Sciatic nerve (tissue), 2 donors: Measurements from ENCODE around the gene OR5K3. TPM values are rescaled to one million over a fixed set of nuclear protein-coding genes. Genes with fewer than 3 reads are reported as not detected.
"Not testable (repeated sequence)": the region's sequence is repeated elsewhere in the genome, so short reads cannot be mapped to it uniquely, and the experiment has no call there.

ENCODE experiments used
- ATAC-seq: fragments of 200-7000 bp; cut with Tn5 transposase; one replicate; pipeline ENCODE4 v1.9.1; 2020; ENCODE audit warnings: mild to moderate bottlenecking, moderate library complexity
- DNase-seq: peaks from one replicate; pipeline ENCODE4 v3.0.0-alpha.2; 2020; ENCODE audit warnings: low spot score
- intact Hi-C: fragments of 100-400 bp; cut with DNase I; formaldehyde crosslinking; loops from one replicate; pipeline ENCODE4 v1.14.2; 2022
- total RNA-seq: library from RNA; stranded (reverse); fragmentation: NEBNext Ultra II Directional; extraction: Animal tissue kit (Norgen Biotek cat#: 25700); gene quantifications from one replicate; pipeline ENCODE4 v1.2.1, GENCODE V29; 2021
- donor health status: DM: no; HTN: no; CAD: no.
- donor health status: DM: no; HTN: no; CAD: no.

The OR5K3 gene, protein sequence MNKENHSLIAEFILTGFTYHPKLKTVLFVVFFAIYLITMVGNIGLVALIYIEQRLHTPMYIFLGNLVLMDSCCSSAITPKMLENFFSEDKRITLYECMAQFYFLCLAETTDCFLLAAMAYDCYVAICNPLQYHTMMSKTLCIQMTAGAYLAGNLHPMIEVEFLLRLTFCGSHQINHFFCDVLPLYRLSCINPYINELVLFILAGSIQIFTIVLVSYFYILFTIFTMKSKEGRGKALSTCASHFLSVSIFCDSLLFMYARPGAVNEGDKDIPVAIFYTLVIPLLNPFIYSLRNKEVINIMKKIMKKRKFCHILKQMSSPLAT
- not detected for total RNA-seq

DNA sequence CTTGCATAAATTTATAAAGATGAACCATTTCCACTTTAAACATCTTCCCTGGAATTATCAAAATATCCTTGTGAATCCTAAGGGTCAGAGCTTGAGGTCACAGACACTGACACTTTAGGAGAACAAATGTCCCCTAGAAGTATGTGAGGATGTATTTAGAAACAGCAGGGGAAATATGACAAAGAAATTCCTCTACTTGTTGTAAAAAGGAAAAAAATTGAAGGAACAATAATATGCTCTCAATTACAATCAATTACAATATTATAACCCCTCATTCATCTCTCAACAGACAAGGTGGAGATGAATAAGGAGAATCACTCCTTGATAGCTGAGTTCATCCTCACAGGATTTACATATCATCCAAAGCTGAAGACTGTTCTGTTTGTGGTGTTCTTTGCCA is at the start of gene OR5K3:
OR5K3 (plus strand) TSS at position 301 of the 400 bp plus-strand sequence; CDS start at position 301, 0 bp downstream.
- intact Hi-C loops = no loop called here
- ATAC-seq = no peak
- DNase-seq = no peak

DNA sequence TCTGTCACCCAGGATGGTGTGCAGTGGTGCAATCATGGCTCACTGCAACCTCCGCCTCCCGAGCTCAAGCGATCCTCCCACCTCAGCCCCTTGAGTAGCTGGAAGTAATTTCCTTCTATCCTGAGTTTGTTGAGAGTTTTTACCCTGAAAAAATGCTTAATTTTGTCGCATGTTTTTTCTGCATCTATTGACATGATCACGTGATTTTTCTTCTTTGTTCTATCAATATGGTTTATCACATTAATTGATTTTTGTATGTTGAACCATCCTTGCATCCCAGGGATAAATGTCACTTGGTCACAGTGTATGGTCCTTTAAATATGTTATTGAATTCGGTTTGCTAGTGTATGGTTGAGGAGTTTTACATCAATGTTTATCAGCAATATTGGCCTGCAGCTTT is 48.7 kb upstream of the OR5K3 start:
- intact Hi-C loops = no loop called here
- no peak for ATAC-seq
- no peak for DNase-seq

DNA sequence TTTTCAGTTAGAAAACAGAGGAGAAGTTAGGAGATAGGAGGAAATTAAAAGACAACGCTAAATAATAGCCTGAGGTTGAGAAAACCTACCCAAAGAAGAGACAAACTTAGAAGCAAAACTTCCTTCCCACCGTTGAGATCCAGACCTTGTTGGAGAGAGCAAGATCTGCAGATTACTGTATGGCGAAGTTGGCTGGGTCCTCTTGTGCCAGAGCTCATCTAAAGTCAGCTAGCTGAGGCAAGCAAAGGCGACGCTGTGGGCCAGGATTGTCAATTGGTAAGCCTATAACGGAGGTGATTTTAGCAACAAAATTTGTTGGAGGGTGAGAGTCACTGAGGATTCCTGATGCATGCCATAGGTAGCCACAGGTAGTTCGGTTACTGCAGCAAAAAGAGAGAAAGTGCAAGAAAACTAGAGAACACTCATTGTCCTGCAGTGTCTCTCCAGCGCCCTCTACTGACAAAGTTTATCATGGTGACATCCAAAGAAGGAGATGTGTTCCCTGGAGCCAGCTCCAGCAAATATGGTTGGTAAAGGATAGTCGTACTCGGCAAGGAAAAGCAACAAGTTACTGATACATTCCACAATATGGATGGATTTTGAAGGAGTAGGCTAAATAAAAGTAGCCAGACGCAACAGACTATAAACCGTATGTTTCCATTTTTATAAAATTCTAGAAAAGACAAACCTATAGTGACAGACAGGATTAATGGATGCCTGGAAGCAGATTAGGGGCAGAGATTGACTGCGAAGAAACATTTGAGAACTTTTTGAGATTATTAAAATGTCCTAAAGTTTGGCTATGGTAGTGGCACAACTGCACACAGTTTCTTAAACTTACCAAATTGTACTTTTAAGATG is 46.6 kb upstream of the OR5K3 start:
- DNase-seq (no peak), ATAC-seq (no peak)
- intact Hi-C loops = no loop called here

- intact Hi-C loops = no loop called here
- DNase-seq (no peak), ATAC-seq (no peak)
Observed at GRCh38 chr3:98350082-98350481, 40.4 kb upstream of the OR5K3 start.

DNA sequence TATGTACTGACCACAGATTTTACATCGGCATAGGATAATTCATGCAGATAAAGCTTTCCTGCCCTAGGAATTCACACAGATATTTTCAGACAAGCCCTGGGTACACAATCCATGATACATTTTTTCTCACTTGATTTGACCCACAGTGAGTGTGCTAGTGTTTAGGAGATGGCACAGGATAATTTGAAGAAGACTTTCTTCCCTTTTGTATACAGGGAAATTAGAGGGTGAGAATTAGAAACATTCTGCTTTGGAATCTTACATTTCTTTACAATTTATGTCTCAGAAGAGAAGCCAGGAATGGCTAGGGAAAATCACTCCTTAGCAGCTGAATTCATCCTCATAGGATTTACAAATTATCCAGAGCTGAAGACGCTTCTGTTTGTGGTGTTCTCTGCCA is 36.9 kb upstream of the OR5K3 start, which contains the start of gene OR5K4:
OR5K4 (plus strand) TSS at position 301 of the 400 bp plus-strand sequence; CDS start at position 301, 0 bp downstream.
- DNase-seq (no peak), ATAC-seq (no peak)
- intact Hi-C loops = no loop called here

DNA sequence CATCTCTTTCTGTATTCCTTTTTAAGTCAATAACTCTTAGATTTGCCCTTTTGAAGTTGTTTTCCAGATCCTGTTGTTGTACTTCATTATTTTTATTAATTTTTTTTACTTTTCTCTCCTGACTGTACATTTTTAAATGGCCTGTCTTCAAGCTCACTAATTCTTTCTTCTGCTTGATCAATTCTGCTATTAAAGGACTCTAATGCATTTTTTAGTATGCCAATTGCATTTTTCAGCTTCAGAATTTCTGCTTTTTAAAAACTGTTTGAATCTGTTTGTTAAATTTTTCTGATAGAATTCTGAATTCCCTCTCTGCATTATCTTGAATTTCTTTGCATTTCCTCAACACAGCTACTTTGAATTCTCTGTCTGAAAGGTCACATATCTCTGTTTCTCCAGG is 31.2 kb upstream of the OR5K3 start:
- ATAC-seq (no peak), DNase-seq (no peak)
- intact Hi-C loops = no loop called here

DNA sequence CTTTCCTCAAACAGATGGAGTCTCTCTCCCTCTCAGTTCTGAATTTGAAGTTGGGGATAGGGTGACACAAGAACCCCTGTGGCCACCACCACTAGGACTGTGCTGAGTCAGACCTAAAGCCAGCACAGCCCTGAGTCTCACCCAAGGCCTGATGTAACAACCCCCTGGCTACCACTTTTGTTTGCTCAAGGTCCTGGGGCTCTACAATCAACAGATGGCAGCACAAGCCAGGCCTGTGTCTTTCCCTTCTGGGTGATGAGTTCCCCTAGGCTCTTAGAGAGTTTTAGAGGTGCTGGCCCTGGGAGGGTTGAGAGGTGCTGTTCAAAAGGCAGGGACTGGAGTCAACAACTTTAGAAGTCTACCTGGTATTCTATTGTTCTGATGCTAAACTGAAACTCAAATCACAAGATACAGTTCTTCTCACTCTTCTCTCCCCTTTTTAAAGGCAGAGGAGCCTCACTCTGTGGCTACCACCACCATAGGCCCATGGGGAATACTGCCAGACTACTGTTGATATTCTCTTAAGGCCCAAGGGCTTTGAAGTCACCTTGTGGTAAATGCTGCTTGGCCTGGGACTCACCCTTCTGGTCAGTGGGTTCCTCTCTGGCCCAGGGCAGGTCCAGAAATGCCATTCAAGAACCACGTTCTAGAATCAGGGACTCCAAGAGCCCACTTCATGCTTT is 30.3 kb upstream of the OR5K3 start:
- DNase-seq (no peak), ATAC-seq (no peak)
- intact Hi-C loops = no loop called here

GRCh38 chr3:98360681-98361080 is 29.8 kb upstream of the OR5K3 start:
- intact Hi-C loops = no loop called here
- ATAC-seq = no peak

GRCh38 chr3:98361289-98361688 is 29.2 kb upstream of the OR5K3 start:
- ATAC-seq (no peak), DNase-seq (no peak)
- intact Hi-C loops = no loop called here

More at GRCh38 chr3:98360681-98361080, 29.8 kb upstream of the OR5K3 start:
- no peak for DNase-seq

DNA sequence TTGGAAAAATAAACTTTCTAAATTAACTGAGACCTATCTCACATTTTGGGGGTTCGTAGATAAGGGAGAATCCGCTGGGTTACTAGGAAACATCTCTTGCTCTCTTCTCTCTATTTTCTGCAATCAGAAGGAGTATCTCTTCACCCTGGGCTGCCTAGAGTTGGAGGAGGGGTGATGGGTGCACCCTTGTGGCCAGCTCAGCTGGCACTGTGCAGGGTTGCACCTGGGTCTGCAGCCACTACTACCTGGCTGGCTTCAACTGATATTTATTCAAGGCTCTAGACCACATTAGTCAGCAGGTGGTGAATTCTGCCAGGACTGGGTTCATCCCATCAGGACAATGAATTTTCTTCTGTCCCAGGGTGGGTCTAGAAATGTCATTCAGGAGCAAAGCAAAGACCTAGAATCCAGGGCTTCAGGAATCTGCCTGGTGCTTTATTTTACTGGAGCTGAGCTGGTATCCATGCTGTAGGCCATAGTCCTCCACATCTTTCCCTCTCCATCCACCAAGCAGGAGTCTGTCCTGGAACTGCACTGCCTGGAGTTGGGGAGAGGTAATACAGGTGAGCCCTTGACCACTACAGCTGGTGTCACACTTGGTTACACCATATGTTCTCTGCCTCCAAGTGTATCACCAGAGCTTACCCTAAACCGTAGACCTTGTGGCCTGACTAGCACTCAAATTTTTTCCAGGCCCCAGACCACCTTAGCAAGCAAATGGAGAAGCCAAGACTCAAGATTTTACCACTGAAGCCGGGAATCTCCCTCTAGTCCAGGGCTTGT is 22.8 kb upstream of the OR5K3 start:
- ATAC-seq = no peak
- intact Hi-C loops = no loop called here
- no peak for DNase-seq

DNA sequence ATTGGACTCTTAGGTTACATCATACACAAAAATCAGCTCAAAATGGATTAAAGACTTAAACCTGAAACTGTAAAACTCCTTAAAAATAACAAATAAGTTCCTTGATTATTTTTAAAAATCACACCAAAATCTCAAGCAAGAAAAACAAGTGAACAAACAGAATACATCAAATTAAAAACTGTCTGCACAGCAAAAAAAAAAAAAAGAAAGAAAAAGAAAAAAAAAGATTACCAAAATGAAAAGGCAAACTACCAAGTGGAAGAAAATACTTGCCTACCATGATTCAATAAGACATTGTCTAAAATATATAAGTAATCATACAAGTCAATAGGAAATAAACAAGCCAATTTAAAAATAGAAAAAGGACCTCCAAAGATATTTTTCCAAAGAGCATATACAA is 19.3 kb upstream of the OR5K3 start:
- intact Hi-C loops = no loop called here
- no peak for ATAC-seq

DNA sequence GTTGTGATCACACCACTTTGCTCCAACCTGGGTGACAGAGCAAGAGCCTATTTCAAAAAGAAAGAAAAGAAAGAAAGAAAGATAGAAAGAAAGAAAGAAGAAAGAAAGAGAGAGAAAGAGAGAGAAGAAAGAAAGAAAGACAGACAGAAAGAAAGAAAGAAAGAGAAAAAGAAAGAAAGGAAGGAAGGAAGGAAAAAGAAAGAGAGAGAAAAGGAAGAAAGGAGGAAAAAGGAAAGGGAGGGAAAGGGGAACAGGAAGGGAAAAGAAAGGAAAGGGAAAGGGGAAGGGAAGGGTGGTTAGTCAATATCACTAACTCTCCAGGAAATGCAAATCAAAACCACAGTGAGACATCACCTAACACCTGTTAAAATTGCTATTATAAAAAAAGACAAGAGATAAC is 18.6 kb upstream of the OR5K3 start:
- DNase-seq (no peak), ATAC-seq (no peak)
- intact Hi-C loops = no loop called here

More for the DNA sequence above, 19.3 kb upstream of the OR5K3 start:
- DNase-seq = no peak

DNA sequence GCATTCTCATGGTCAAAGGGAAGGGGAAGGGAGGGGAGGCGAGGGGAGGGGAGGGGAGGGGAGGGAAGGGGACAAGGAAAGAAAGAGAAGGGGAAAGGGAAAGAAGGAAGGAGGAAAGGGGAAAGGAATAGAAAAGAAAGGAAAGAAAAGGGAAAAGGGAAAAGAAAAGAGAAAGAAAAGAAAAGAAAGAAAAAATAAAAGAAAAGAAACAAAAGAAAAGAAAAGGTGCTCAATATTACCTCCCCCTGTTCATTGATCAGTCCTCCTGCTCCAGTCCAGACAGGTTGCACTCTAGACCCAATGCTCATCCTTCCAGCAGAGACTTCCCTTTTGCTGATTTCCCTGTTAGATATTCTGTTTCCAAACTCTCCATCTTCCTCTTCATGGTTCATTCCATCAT is 18.0 kb upstream of the OR5K3 start:
- no peak for DNase-seq

GRCh38 chr3:98376631-98377030 is 13.8 kb upstream of the OR5K3 start:
- ATAC-seq (no peak), DNase-seq (no peak)
- intact Hi-C loops = no loop called here

More for the DNA sequence above, 18.0 kb upstream of the OR5K3 start:
- no peak for ATAC-seq
- intact Hi-C loops = no loop called here

DNA sequence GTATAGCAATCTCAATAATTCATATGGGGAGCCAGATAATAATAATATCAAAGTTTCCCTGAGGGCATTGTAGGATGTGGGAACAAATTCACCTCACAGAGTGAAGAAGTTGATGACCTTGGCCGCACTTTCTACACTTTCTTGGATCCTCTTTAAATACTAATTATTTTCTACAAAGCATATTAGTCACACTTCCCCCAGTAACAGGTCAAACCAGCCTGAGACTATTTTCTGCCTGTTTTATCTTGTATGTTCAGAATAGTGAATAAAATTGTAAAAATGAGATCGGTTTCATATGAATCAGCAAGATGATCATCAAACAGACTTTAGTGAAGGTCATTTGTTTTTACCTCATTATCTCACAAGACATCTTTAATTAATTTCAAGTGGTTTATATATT is 2.3 kb upstream of the OR5K3 start:
- ATAC-seq (no peak), DNase-seq (no peak)
- intact Hi-C loops = no loop called here

GRCh38 chr3:98395101-98395500 is 4.6 kb downstream of the OR5K3 start:
- intact Hi-C loops = no loop called here
- ATAC-seq = no peak
- no peak for DNase-seq

- ATAC-seq, intact Hi-C loops, DNase-seq: not testable (repeated sequence)
Observed at GRCh38 chr3:98396482-98396881, 6.0 kb downstream of the OR5K3 start.

- ATAC-seq (no peak), DNase-seq (no peak)
- intact Hi-C loops = no loop called here
Observed at GRCh38 chr3:98398513-98398912, 8.0 kb downstream of the OR5K3 start.

GRCh38 chr3:98402507-98402906 is 12.0 kb downstream of the OR5K3 start:
- DNase-seq (no peak), ATAC-seq (no peak)
- intact Hi-C loops = no loop called here
